Measurements from ENCODE around the gene SERGEF. TPM values are rescaled to one million over a fixed set of nuclear protein-coding genes. Genes with fewer than 3 reads are reported as not detected.

SERGEF gene
- total RNA-seq, 4 donors from 2014 or later: 62.2 to 116 (median 83.5) TPM

- Histone ChIP-seq H3K27me3 (no peaks in the 10 kb centered on the region), H3K27ac (peak overlapping the region in 1 of 3 donors; percentile 3), H3K4me1 (peaks cover 29 to 32% of the 10 kb centered on the region in 2 donors), H3K36me3 (no peaks in the 10 kb centered on the region), H3K4me3 (replicated peaks in 1 of 3) (no peak overlapping the region), H3K9me3 (no peaks in the 10 kb centered on the region)
- peak; percentile 33 to 52 for DNase-seq
- WGBS, 2 donors: 33 to 44% methylated on average over 3 of the region's 3 CpGs
- intact Hi-C loops (cut with DNase I): no loop called here
- no peak for TF ChIP-seq CTCF (IDR thresholded peaks at IDR 0.05)
- TF ChIP-seq POLR2A (IDR thresholded peaks at IDR 0.05): no peak
These were observed 202.1 kb downstream of the SERGEF start for GRCh38 chr11:17810746-17811145.

- H3K36me3 ChIP-seq: no peaks in the 10 kb centered on the region
- H3K4me3 ChIP-seq (replicated peaks in 1 of 3): no peak overlapping the region
- no peaks in the 10 kb centered on the region for H3K9me3 ChIP-seq
- H3K4me1 ChIP-seq: peaks cover 29 to 32% of the 10 kb centered on the region in 2 donors
- H3K27ac ChIP-seq: no peak overlapping the region
- no peaks in the 10 kb centered on the region for H3K27me3 ChIP-seq
- DNase-seq: no peak
- TF ChIP-seq POLR2A (IDR thresholded peaks at IDR 0.05) (no peak), CTCF (IDR thresholded peaks at IDR 0.05) (no peak)
- intact Hi-C loops (cut with DNase I): no loop called here
- WGBS, 2 donors: 100% methylated on average over 1 of the region's 1 CpG
These were observed 202.8 kb downstream of the SERGEF start for GRCh38 chr11:17810041-17810440.

- H3K4me1 ChIP-seq: peaks cover 5 to 10% of the 10 kb centered on the region in 2 donors
- H3K27ac ChIP-seq: no peak overlapping the region
- no peaks in the 10 kb centered on the region for H3K27me3 ChIP-seq
- TF ChIP-seq POLR2A (IDR thresholded peaks at IDR 0.05): no peak
- TF ChIP-seq CTCF (IDR thresholded peaks at IDR 0.05): no peak
- no peak overlapping the region for H3K4me3 ChIP-seq (replicated peaks in 1 of 3)
- no peaks in the 10 kb centered on the region for H3K9me3 ChIP-seq
- WGBS, 2 donors: 86 to 98% methylated on average over 4 of the region's 4 CpGs
- intact Hi-C loops (cut with DNase I): no loop called here
- no peaks in the 10 kb centered on the region for H3K36me3 ChIP-seq
- no peak for DNase-seq
These were observed 205.8 kb downstream of the SERGEF start for GRCh38 chr11:17807034-17807433.

GRCh38 chr11:17805873-17806272 lies 207.0 kb downstream of the SERGEF start:
- Histone ChIP-seq H3K36me3 (no peaks in the 10 kb centered on the region), H3K4me3 (replicated peaks in 1 of 3) (no peak overlapping the region), H3K9me3 (no peaks in the 10 kb centered on the region), H3K27me3 (no peaks in the 10 kb centered on the region), H3K27ac (no peak overlapping the region), H3K4me1 (peaks cover 0 to 4% of the 10 kb centered on the region in 2 donors)
- TF ChIP-seq POLR2A (IDR thresholded peaks at IDR 0.05) (no peak), CTCF (IDR thresholded peaks at IDR 0.05) (no peak)
- WGBS, 2 donors: 97% methylated on average over 1 of the region's 1 CpG
- no peak for DNase-seq
- intact Hi-C loops (cut with DNase I): no loop called here

GRCh38 chr11:17805043-17805442 lies 207.8 kb downstream of the SERGEF start:
- WGBS, 2 donors: 90 to 97% methylated on average over 4 of the region's 4 CpGs
- Histone ChIP-seq H3K4me3 (replicated peaks in 1 of 3) (no peak overlapping the region), H3K9me3 (no peaks in the 10 kb centered on the region), H3K36me3 (no peaks in the 10 kb centered on the region), H3K27me3 (no peaks in the 10 kb centered on the region), H3K4me1 (no peaks in the 10 kb centered on the region), H3K27ac (no peak overlapping the region)
- TF ChIP-seq POLR2A (IDR thresholded peaks at IDR 0.05) (no peak), CTCF (IDR thresholded peaks at IDR 0.05) (no peak)
- no peak for DNase-seq
- intact Hi-C loops (cut with DNase I): no loop called here
